Heart left ventricle (tissue), 13 donors: ENCODE results near the gene MTM1.

ENCODE experiments used
- POLR2A ChIP-seq, 2 donors: fragments of 450-650 bp; IDR thresholded peaks; one replicate each; pipeline ENCODE4 v1.6.1; 2017; ENCODE audit warnings: antibody characterized with exemption in 2 of 2, mild to moderate bottlenecking in 2 of 2, moderate library complexity in 2 of 2
- TF ChIP-seq, protein P1 (sequence below), 12 donors: fragments of 200-600 bp; sonication (generic) in 4 of 12; IDR thresholded peaks; one replicate each; pipeline versions ENCODE4 v1.5.0 to v1.8.0; 2018 to 2022; ENCODE audit warnings: antibody characterized with exemption in 12 of 12, mild to moderate bottlenecking in 5 of 12
- donor health status: ischemic (EF 13 %, LVEDD 7.1; RV severe dilation, severe dysfunction).
- donor health status: DM: no; HTN: yes; CAD: no.
- donor health status: DM: no; HTN: no; CAD: no.
- donor health status: ischemic (EF 25% LVEDD 6.9; RV normal size, moderate dysfunction).
- donor health status: ischemic (EF 25% LVEDD 5.7; RV mildly dilated, moderate dysfunction).
- donor health status: ischemic (EF 35%, LVEDD 5.7; RV mildly dilated, moderate dysfunction).
- donor health status: nonischemic (EF 11% LVEDD 7.7; RV severe dilation, severe dysfunction).
- donor health status: DM: yes; HTN: yes; CAD: no.
- donor health status: PGD.
- donor health status: ischemic (EF 29% LVEDD 5.4; RV normal size, mild dysfunction).
- donor health status: nonischemic (EF 23%, LVEDD 6.1; RV moderate dilation, normal function).

GRCh38 chrX:150703695-150703974, 135.2 kb downstream of the MTM1 start:
- TF ChIP-seq, protein P1, sequence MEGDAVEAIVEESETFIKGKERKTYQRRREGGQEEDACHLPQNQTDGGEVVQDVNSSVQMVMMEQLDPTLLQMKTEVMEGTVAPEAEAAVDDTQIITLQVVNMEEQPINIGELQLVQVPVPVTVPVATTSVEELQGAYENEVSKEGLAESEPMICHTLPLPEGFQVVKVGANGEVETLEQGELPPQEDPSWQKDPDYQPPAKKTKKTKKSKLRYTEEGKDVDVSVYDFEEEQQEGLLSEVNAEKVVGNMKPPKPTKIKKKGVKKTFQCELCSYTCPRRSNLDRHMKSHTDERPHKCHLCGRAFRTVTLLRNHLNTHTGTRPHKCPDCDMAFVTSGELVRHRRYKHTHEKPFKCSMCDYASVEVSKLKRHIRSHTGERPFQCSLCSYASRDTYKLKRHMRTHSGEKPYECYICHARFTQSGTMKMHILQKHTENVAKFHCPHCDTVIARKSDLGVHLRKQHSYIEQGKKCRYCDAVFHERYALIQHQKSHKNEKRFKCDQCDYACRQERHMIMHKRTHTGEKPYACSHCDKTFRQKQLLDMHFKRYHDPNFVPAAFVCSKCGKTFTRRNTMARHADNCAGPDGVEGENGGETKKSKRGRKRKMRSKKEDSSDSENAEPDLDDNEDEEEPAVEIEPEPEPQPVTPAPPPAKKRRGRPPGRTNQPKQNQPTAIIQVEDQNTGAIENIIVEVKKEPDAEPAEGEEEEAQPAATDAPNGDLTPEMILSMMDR (IDR thresholded peaks at IDR 0.05), result no peak
- TF ChIP-seq POLR2A (IDR thresholded peaks at IDR 0.05), result no peak
